CD8-positive, alpha-beta memory T cell (primary cell): ENCODE measurements around the gene NCOR2. TPM values are rescaled to one million over a fixed set of nuclear protein-coding genes. Genes with fewer than 3 reads are reported as not detected.

Experiments
- CTCF ChIA-PET: fragments of 350-600 bp; sonication (Branson Sonifier 250); formaldehyde crosslinking; loops from one replicate; lab custom pipeline; 2021; ENCODE audit warnings: antibody characterized with exemption; lab: Charles Lee
- POLR2A ChIA-PET: fragments of 350-600 bp; sonication (Branson Sonifier 250); formaldehyde crosslinking; loops from one replicate; lab custom pipeline; 2021; ENCODE audit warnings: antibody characterized with exemption; lab: Charles Lee
- DNase-seq, 5 donors: peaks; one replicate each; pipeline versions ENCODE4 v3.0.0 to v3.0.0-alpha.2; 2020 to 2022; ENCODE audit warnings: mixed read lengths in 1 of 5
- H3K27ac ChIP-seq: one replicate; pipeline ENCODE4 v1.7.0; 2013; ENCODE audit warnings: low read depth, mild to moderate bottlenecking, low read length, moderate library complexity
- H3K27me3 ChIP-seq: 2 replicates; pipeline ENCODE4 v1.7.0; 2013; ENCODE audit warnings: low read length, mild to moderate bottlenecking; ENCODE audit not compliant: insufficient read depth, poor library complexity, severe bottlenecking
- H3K36me3 ChIP-seq: 2 replicates; pipeline ENCODE4 v1.7.0; 2013; ENCODE audit warnings: mild to moderate bottlenecking, low read length, moderate library complexity; ENCODE audit not compliant: insufficient read depth
- H3K4me1 ChIP-seq: 2 replicates; pipeline ENCODE4 v1.7.0; 2013; ENCODE audit warnings: mild to moderate bottlenecking, low read length, moderate library complexity; ENCODE audit not compliant: insufficient read depth
- H3K4me3 ChIP-seq: 2 replicates; pipeline ENCODE4 v1.7.0; 2013; ENCODE audit warnings: mild to moderate bottlenecking, low read length
- H3K9me3 ChIP-seq: 2 replicates; pipeline ENCODE4 v1.7.0; 2013; ENCODE audit warnings: mild to moderate bottlenecking, low read length
- H3K27ac Mint-ChIP-seq, 8 donors: one replicate each; pipeline ENCODE4 v1.8.0; 2020 to 2021; ENCODE audit warnings: mixed read lengths in 8 of 8, mild to moderate bottlenecking in 6 of 8, inconsistent platforms in 3 of 8, moderate library complexity in 3 of 8
- H3K27me3 Mint-ChIP-seq, 2 donors: one replicate each; pipeline ENCODE4 v1.8.0; 2020 to 2021; ENCODE audit warnings: mixed read lengths in 2 of 2, mild to moderate bottlenecking in 1 of 2, moderate library complexity in 1 of 2
- H3K36me3 Mint-ChIP-seq, 3 donors: one replicate each; pipeline ENCODE4 v1.8.0; 2020 to 2021; ENCODE audit warnings: mixed read lengths in 3 of 3, inconsistent platforms in 1 of 3, mild to moderate bottlenecking in 1 of 3
- H3K4me1 Mint-ChIP-seq, 3 donors: one replicate each; pipeline ENCODE4 v1.8.0; 2020 to 2021; ENCODE audit warnings: mixed read lengths in 3 of 3, inconsistent platforms in 1 of 3, mild to moderate bottlenecking in 1 of 3
- H3K4me3 Mint-ChIP-seq, 7 donors: one replicate each; pipeline ENCODE4 v1.8.0; 2020 to 2021; ENCODE audit warnings: mixed read lengths in 7 of 7, mild to moderate bottlenecking in 6 of 7, moderate library complexity in 4 of 7, inconsistent platforms in 2 of 7
- H3K9me3 Mint-ChIP-seq, 5 donors: one replicate each; pipeline ENCODE4 v1.8.0; 2020 to 2022; ENCODE audit warnings: mixed read lengths in 5 of 5, mild to moderate bottlenecking in 3 of 5, moderate library complexity in 2 of 5, inconsistent platforms in 1 of 5
- polyA plus RNA-seq: library from polyadenylated mRNA; unstranded; fragments of 300-500 nt; fragmentation: Illumina TruSeq; gene quantifications from one replicate; pipeline ENCODE4 v1.2.3, GENCODE V29; 2021
- total RNA-seq, 2 experiments: library from RNA; stranded (reverse); gene quantifications; one replicate each; pipeline ENCODE4 v1.2.3, GENCODE V29; 2021

Gene NCOR2
- total and polyA plus RNA-seq, 3 experiments from 2014 or later, result 16.7 to 97.4 (median 96.6) TPM

DNA sequence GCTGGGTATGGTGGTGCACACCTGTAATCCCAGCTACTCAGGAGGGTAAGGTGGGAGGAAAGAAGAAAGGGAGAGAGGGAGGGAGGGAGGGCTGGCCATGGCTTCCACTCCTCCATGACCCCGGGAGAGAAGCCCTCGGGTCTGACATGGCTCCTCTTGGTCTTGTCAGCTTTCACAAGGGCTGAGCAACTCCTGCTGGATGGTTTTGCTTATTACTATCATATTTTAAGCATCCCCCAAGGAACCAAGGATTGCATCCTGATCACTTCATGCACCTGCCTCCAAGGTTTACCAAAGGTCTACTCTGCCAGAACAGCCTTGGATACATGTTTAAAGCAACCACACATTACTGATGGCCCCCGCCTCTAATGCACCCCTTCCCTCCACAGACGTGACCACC, 28.0 kb upstream of the NCOR2 start:
- Mint-ChIP-seq H3K9me3 (no peaks in the 10 kb centered on the region), H3K27ac (no peak overlapping the region), H3K4me1 (peaks cover 0 to 5% (median 5%) of the 10 kb centered on the region in 3 donors), H3K4me3 (no peak overlapping the region), H3K27me3 (peaks cover 6 to 24% of the 10 kb centered on the region in 2 donors), H3K36me3 (peaks cover 0 to 2% (median 0%) of the 10 kb centered on the region in 3 donors)
- no peaks in the 10 kb centered on the region for H3K9me3 ChIP-seq
- no peak for DNase-seq
- H3K27ac ChIP-seq, result no peak overlapping the region
- no peak overlapping the region for H3K4me3 ChIP-seq
- H3K4me1 ChIP-seq, result no peaks in the 10 kb centered on the region
- no peaks in the 10 kb centered on the region for H3K27me3 ChIP-seq
- ChIA-PET CTCF (no interaction called here), POLR2A (no interaction called here)
- no peaks in the 10 kb centered on the region for H3K36me3 ChIP-seq

DNA sequence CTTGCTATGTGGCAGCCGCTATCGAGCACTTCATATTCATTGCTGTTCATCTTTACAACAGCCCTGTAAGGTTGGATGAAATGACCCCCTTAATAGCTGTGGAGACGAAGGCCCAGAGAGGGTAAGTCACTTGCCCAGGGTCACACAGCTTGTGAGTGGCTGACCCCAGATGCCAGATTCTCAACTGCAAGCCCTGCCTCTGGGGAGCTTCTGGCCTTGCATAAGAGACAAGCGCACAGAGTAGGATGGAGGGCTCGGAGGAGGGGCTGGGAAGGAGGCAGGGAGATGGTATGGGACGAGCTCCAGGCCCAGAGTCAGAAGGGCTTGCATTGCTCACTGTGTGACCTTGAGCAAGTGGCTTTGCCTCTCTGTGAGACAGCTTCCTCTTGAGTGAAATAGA, 27.4 kb upstream of the NCOR2 start:
- peaks cover 0 to 5% (median 5%) of the 10 kb centered on the region in 3 donors for H3K4me1 Mint-ChIP-seq
- POLR2A ChIA-PET, result no interaction called here
- no peak overlapping the region for H3K27ac Mint-ChIP-seq
- H3K27me3 ChIP-seq, result no peaks in the 10 kb centered on the region
- H3K4me1 ChIP-seq, result no peaks in the 10 kb centered on the region
- no peaks in the 10 kb centered on the region for H3K9me3 ChIP-seq
- CTCF ChIA-PET, result no interaction called here
- no peak for DNase-seq
- no peak overlapping the region for H3K4me3 ChIP-seq
- H3K4me3 Mint-ChIP-seq, result no peak overlapping the region
- H3K9me3 Mint-ChIP-seq, result peaks cover 0 to under 1% (median 0%) of the 10 kb centered on the region in 5 donors
- peaks cover 0 to 2% (median 0%) of the 10 kb centered on the region in 3 donors for H3K36me3 Mint-ChIP-seq
- no peaks in the 10 kb centered on the region for H3K36me3 ChIP-seq
- H3K27ac ChIP-seq, result no peak overlapping the region
- peaks cover 7 to 24% of the 10 kb centered on the region in 2 donors for H3K27me3 Mint-ChIP-seq

DNA sequence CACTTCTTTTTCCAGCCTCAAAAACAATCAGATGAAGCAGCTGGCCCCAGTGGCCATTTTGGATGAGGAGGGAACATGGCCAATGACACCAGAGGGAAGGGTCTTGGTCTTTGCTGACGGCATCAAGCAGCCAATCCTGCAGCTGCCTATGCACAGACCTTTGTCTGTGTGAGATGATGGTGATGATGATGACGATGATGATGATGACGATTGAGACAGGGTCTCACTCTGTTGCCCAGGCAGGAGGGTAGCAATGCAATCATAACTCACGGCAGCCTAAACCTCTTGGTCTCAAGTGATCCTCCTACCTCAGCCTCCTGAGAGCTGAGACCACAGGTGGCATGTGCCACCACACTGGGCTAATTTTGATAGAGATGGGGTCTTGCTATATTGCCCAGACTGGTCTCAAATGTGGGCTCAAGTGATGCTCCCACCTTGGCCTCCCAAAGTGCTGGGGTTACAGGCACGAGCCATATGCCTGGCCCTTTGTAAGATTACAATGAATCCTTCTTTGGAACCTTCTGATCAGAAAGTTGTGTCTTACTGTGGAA, 26.5 kb upstream of the NCOR2 start:
- ChIA-PET CTCF (no interaction called here), POLR2A (no interaction called here)
- Mint-ChIP-seq H3K4me1 (peaks cover 2 to 9% (median 7%) of the 10 kb centered on the region in 3 donors), H3K9me3 (peaks cover 0 to 1% (median 0%) of the 10 kb centered on the region in 5 donors), H3K27ac (peak overlapping the region in 1 of 8 donors; percentile 64), H3K4me3 (no peak overlapping the region), H3K27me3 (peaks cover 4 to 17% of the 10 kb centered on the region in 2 donors), H3K36me3 (no peaks in the 10 kb centered on the region)
- H3K4me1 ChIP-seq, result peaks cover under 1% of the 10 kb centered on the region
- no peaks in the 10 kb centered on the region for H3K36me3 ChIP-seq
- no peak overlapping the region for H3K27ac ChIP-seq
- no peaks in the 10 kb centered on the region for H3K27me3 ChIP-seq
- H3K9me3 ChIP-seq, result no peaks in the 10 kb centered on the region
- no peak overlapping the region for H3K4me3 ChIP-seq
- no peak for DNase-seq

DNA sequence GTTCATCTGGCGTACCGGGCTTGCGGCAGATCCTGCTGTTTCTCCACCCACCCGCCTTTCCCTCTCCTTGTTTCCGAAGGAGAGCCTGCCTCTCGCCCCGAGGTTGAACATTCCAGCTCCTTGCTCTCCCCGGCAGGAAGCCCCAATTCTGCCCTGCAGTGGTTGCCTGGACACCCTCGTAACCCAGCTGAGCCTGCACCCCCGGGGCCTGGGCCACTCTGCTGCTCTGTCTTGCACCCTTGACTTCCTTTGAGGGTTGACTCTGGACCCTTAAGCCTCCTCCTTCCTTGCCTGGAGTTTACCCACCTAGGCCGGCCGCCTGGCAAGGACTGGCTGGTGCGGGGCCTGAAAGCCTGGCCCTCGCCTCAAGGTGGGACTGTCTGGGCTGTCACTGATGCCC, 25.8 kb upstream of the NCOR2 start:
- H3K36me3 Mint-ChIP-seq, result no peaks in the 10 kb centered on the region
- Histone ChIP-seq H3K27me3 (no peaks in the 10 kb centered on the region), H3K27ac (no peak overlapping the region), H3K4me1 (peaks cover 6% of the 10 kb centered on the region), H3K9me3 (no peaks in the 10 kb centered on the region), H3K36me3 (no peaks in the 10 kb centered on the region), H3K4me3 (no peak overlapping the region)
- ChIA-PET POLR2A (no interaction called here), CTCF (interaction anchor here (0.8 kb wide), 1 partner anchor 33 kb away, joined by 3 read pairs; no protein-coding TSS in a partner anchor)
- H3K4me3 Mint-ChIP-seq, result no peak overlapping the region
- H3K27me3 Mint-ChIP-seq, result peaks cover 4 to 15% of the 10 kb centered on the region in 2 donors
- H3K9me3 Mint-ChIP-seq, result peaks cover 0 to 1% (median 0%) of the 10 kb centered on the region in 5 donors
- DNase-seq, result no peak
- H3K4me1 Mint-ChIP-seq, result peaks cover 5 to 13% (median 10%) of the 10 kb centered on the region in 3 donors
- H3K27ac Mint-ChIP-seq, result no peak overlapping the region

DNA sequence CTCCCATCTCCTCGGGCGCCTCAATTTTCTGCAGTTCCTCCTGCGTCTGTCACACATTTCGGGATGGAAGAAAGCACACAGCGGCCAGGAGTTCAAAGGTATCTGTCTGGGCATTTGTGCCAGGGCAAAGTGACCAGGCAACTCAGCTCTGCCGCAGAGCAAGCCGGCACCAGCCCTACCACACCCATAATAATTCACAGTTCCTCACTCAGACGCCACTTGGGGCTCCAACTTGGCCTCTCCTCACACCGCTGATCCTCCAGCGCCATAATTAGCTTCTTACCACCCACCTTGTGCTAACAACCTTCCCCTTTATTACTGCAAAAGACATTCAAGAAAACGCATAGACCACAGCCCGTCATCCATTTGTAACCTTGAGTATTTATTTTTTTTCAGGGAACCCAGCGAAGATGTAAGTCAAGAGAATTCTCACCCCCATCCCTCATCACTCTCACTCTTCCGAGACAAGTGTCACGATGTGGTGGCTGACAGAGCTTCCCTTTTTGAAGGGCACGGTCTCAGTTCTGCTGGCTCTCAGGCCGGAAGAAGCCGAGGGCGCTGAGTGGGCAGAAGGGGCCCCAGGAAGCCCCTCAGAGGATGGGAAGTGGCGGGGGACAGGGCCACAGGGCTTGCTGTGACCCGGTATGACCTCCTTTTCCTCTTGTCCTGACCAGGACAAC, 25.2 kb upstream of the NCOR2 start:
- Histone ChIP-seq H3K27ac (no peak overlapping the region), H3K36me3 (no peaks in the 10 kb centered on the region), H3K4me1 (peaks cover 6% of the 10 kb centered on the region), H3K4me3 (no peak overlapping the region), H3K27me3 (no peaks in the 10 kb centered on the region), H3K9me3 (no peaks in the 10 kb centered on the region)
- ChIA-PET POLR2A (no interaction called here), CTCF (interaction anchor here (0.8 kb wide), 1 partner anchor 34 kb away, joined by 3 read pairs; no protein-coding TSS in a partner anchor)
- H3K4me1 Mint-ChIP-seq, result peaks cover 5 to 13% (median 10%) of the 10 kb centered on the region in 3 donors
- H3K4me3 Mint-ChIP-seq, result no peak overlapping the region
- no peak for DNase-seq
- H3K27me3 Mint-ChIP-seq, result peaks cover 4 to 16% of the 10 kb centered on the region in 2 donors
- H3K36me3 Mint-ChIP-seq, result no peaks in the 10 kb centered on the region
- H3K27ac Mint-ChIP-seq, result peak overlapping the region in 1 of 8 donors; percentile 28
- H3K9me3 Mint-ChIP-seq, result peaks cover 0 to 1% (median 0%) of the 10 kb centered on the region in 5 donors

DNA sequence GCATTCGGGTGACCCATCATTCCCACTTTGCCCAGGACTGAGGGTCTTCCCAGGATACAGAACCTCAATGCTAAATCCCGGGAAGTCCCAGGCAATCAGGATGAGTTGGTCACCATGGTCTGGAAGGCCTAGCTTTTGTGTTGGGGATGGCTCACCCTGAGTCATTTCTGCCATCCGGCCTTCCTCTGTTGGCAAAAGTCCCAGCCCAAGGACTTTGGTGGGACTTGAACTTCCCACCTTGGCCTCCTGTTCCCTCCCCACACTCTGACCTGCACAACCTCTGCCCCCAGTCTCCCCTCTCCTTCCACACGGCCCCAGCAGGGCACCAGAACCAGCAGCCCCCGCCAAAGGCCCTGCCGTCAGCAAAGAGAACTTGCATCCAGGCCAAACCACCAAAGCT, 24.6 kb upstream of the NCOR2 start:
- no peaks in the 10 kb centered on the region for H3K9me3 ChIP-seq
- no peak overlapping the region for H3K4me3 ChIP-seq
- peaks cover 6% of the 10 kb centered on the region for H3K4me1 ChIP-seq
- ChIA-PET POLR2A (no interaction called here), CTCF (no interaction called here)
- H3K36me3 ChIP-seq, result no peaks in the 10 kb centered on the region
- H3K27ac ChIP-seq, result no peak overlapping the region
- no peak overlapping the region for H3K27ac Mint-ChIP-seq
- no peak overlapping the region for H3K4me3 Mint-ChIP-seq
- H3K4me1 Mint-ChIP-seq, result peaks cover 5 to 13% (median 10%) of the 10 kb centered on the region in 3 donors
- H3K36me3 Mint-ChIP-seq, result no peaks in the 10 kb centered on the region
- H3K27me3 ChIP-seq, result no peaks in the 10 kb centered on the region
- peaks cover 4 to 16% of the 10 kb centered on the region in 2 donors for H3K27me3 Mint-ChIP-seq
- no peak for DNase-seq
- H3K9me3 Mint-ChIP-seq, result peaks cover 0 to 1% (median 0%) of the 10 kb centered on the region in 5 donors

DNA sequence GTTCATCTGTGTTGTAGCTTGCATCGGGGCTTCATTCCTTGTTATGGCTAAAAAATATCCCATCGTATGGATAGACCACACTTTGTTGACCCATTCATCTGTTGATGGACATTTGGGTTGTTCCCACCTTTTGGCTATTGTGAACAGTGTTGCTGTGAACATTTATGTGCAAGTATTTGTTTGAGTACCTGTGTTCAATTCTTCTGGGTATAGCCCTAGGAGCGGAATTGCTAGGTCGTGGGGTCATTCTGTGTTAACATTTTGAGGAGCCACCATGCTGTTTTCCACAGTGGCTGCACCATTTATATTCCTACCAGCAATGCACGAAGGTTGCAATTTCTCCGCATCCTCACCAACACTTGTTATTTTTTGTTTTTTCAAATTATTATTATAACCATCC, 23.0 kb upstream of the NCOR2 start:
- H3K27ac ChIP-seq, result no peak overlapping the region
- H3K36me3 ChIP-seq, result no peaks in the 10 kb centered on the region
- H3K27me3 ChIP-seq, result no peaks in the 10 kb centered on the region
- H3K4me3 ChIP-seq, result no peak overlapping the region
- Mint-ChIP-seq H3K36me3 (no peaks in the 10 kb centered on the region), H3K27ac (peak overlapping the region in 1 of 8 donors; percentile 7), H3K4me3 (no peak overlapping the region), H3K4me1 (peaks cover 5 to 13% (median 10%) of the 10 kb centered on the region in 3 donors), H3K9me3 (peaks cover 0 to 1% (median 0%) of the 10 kb centered on the region in 5 donors), H3K27me3 (peaks cover 4 to 10% of the 10 kb centered on the region in 2 donors)
- DNase-seq, result no peak
- POLR2A ChIA-PET, result no interaction called here
- H3K4me1 ChIP-seq, result peaks cover 6% of the 10 kb centered on the region
- CTCF ChIA-PET, result no interaction called here
- H3K9me3 ChIP-seq, result no peaks in the 10 kb centered on the region

DNA sequence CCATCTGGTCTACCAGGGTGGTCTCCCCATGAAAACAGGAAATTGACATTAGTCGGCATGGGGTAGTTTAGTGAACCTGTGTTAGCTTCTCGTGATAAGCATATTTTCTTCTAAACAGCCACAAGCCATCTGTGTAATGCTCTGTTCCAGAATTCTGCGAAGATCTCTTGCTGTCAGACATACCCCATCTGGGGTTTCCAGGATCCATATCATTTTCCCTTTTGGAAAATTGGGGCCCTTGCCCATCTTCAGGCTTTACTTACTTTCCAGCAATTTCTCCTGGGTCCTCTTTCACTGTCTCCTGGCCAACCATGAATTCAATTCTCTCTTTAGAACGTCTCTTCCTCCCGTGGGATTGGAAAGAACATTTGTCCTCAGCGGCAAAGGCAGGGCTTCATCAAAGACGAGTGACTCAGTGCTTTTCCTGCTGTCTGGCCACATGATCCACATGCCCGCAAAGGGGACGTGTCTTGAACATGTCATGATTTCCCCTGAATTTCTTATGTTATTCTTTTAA, 21.4 kb upstream of the NCOR2 start:
- Mint-ChIP-seq H3K27ac (no peak overlapping the region), H3K4me1 (peaks cover 5 to 13% (median 10%) of the 10 kb centered on the region in 3 donors), H3K27me3 (peaks cover 4 to 5% of the 10 kb centered on the region in 2 donors), H3K9me3 (peaks cover 0 to 1% (median 0%) of the 10 kb centered on the region in 5 donors), H3K36me3 (no peaks in the 10 kb centered on the region), H3K4me3 (no peak overlapping the region)
- Histone ChIP-seq H3K27ac (no peak overlapping the region), H3K36me3 (no peaks in the 10 kb centered on the region), H3K27me3 (no peaks in the 10 kb centered on the region), H3K4me3 (no peak overlapping the region), H3K4me1 (peaks cover 6% of the 10 kb centered on the region), H3K9me3 (no peaks in the 10 kb centered on the region)
- POLR2A ChIA-PET, result no interaction called here
- CTCF ChIA-PET, result no interaction called here
- no peak for DNase-seq
